HG02763 (cell line): ENCODE data around the gene DTNBP1.
A peak's percentile ranks its signal among the peaks of the same experiment; 100 is the strongest.

ENCODE experiments used
- ATAC-seq: cut with Tn5 transposase; IDR thresholded peaks from one replicate; pipeline ENCODE4 v1.9.1; 2021; ENCODE audit warnings: mild to moderate bottlenecking, moderate library complexity; ENCODE audit not compliant: unreplicated experiment

The DTNBP1 gene

DNA sequence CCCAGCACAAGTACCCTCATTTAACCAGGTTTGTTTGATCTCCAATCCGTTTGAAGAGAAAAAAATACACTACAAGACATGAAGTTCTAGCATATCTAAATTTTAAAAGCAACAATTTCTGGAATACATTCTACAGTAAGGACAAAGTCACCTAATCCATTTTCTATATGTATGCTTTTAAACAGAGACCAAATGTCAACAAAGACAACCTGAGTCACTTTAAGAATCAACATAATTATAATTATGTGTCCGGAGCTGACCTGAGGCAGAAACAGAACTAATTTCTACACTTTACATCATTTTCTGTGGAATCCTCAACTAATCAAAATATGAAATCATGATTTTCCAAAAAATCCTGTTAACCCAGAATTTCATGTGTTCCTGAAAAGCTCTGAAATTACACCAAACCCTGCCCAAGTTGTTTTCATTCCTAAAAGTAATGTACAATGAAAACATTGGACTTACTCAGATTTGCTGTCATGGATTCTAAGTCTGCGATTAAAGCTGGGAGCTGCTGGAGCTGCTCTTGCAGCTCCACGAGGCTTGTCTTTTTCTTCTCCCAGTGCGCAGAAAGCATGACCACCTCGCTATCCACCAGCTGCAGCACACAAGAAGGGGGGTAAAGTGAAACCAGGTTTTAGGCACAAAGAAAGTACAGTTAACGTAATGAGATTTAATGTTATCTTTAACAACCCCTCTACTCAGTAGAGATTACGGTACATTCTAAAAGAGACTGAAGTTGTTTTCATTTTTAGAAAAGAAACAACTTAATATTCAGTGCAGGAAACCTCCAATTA, 35.8 kb downstream of the DTNBP1 start:
- ATAC-seq = no peak

DNA sequence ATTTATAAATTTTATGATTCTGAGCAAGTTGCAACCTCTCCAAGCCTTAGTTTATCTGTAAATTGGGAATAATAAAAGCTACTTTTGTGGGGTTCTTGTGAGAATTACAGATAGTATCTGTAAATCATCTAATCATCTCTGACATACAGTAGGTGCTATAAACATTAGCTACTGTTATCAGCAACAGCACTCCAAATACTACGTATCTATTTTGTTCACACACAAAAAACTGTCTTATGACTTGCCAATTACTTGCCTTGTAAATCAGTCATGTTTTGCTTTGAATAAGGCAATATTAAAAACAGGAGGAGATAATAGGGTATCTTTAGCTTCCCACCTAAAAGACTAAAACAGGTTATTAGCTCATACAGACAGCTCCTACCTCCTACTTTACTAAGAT, 36.7 kb downstream of the DTNBP1 start:
- ATAC-seq = no peak

DNA sequence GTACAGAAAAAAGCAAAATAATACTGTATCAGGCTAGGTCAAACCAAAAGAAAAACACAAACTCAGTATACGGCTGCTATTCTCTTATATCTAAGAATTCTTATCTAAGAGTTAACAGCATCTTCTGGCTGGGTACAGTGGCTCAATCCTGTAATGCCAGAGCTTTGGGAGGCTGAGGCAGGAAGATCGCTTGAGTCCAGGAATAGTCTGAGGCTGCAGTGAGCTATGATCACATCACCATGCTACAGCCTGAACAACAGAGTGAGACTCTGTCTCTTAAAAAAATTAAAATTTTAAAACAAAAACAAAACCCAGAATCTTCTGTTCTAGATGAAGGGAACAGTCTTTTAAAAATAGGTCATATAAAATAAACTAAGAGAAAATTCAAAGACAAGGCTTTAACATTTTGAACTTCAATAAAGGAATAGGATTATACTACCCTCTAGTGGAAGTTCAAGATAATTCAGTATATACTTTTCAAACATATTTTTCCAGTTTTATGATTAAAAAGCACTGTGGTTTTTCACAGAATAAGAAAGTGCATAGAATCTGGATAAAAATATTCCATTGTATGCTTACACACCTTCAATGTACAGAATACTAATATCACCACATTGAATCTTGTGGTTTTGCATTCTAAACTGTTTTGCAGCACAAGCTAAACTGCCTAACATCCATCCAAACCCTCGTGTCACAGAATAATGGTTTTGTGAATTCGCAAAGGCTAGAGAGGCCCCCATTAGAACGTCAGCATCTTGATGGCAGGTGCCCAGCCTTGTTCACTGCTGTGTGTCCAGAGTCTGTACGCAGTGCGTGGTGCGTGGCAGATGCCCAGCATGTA, 39.3 kb downstream of the DTNBP1 start:
- no peak for ATAC-seq

DNA sequence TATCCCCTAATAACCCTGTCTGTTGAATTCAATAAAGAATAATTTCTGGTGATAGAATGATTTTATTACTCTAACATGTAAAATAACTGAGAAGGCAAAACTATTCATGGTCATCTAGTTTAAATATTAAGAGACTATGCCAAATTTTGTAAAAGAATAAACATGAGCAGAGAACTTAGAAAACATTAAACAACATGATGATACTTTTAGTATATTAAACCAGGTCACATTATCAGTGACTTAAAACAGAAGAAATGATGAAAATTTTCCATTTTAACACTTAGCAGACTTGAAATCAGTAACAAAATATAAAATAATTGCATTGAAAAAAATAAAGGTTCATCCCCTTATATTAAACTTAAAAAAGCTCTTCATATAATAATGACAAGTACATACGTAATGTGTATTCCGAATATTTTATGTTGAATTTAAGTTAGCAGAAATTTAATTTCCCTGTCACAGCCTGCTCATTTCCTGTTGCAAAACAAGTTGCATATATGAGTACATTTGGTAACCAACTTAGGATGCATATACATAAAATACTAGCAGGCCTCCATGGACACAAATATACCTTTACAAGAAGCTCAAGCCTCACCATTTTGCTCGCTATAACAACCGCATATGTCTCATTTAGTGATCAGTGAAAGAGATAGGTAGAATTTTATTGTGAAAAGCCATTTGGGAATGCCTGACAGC, 40.6 kb downstream of the DTNBP1 start:
- ATAC-seq = no peak

DNA sequence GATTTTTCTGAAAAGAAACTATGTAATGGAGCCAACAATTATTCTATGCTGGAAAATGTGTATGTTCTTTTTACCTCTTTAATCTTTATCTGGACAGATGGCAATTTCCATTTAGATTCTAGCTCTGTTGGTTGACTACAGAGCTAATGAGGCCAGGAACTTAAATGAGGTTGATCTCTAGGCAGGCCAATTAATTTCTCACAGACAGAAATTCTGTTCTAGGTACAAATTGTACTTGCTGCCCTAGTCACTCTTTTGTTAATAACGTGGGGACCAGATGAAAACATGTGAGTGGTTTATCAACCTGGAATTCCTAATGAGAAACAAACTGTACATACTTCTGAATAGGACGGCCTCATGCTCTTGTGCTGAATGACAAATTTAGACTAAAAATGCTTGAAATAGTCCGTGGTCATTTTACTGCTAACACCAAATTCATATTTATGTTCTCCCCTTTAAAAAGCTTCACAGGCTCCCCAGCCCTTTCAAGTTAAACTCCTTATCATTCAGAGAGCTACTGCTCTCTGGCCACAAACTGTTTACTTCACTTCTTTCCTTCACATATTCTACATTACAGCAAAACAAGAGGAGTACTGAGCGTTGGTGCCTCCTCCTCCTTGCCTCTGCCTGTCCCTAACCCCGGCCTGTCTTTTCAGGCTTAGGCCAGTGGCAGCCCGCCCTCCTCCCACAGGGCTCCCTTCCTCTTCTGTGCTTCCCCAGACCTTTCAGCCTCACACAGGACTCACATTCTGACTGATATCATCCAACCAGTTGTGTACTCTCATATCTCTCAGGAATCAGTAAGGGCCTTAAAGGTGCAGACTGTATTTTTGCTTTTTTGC, 41.4 kb downstream of the DTNBP1 start:
- ATAC-seq = peak; percentile 85

DNA sequence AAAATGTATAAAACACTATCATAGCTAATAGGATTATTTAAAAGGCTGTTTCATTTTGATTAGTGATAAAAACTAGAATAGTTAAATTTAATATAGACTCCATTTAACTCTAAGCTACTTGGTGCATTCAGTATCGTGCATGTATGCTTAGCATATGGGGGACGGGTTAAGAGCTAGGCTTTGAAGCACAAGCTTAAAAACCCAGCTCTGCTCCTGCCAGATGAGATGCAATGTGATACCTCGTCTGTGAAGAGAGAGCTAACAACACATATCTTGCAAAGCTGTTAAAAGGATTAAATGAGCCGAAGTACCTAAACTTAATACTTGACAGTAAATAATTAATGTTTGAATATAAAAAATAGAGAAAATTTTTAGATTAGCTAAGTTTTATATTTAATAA, 42.2 kb downstream of the DTNBP1 start:
- ATAC-seq = no peak

DNA sequence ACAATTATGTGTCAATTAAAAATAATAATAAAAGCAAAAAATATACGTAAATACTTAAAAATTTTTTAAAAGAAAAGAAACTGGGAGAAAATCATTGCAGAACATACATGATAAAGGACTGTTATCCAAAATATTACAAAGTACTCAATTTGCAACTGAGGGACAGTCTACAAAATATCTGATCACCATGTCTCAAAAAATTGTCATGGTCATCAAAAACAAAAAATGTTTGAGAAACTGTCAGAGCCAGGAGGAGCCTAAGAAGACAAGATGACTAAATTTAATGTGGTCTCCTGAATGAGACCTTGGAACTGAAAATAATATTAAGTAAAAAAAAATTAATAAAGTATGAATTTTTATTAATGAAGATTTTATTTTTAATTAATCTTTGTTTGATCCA, 43.5 kb downstream of the DTNBP1 start:
- no peak for ATAC-seq

DNA sequence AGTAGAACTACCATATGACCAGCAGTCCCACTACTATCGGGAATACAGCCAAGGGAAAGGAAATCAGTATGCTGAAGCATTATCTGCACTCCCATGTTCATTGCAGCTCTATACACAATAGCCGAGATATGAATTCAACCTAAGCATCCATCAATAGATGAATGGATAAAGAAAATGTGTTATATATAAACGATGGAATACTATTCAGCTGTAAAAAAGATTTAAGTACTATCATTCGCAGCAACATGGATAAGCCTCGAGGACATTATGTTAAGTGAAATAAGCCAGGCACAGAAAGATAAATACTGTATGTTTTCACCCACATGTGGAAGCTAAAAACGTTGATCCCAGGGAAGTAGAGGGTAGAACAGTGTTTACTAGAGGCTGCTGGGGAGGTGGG, 44.1 kb downstream of the DTNBP1 start:
- ATAC-seq = no peak

DNA sequence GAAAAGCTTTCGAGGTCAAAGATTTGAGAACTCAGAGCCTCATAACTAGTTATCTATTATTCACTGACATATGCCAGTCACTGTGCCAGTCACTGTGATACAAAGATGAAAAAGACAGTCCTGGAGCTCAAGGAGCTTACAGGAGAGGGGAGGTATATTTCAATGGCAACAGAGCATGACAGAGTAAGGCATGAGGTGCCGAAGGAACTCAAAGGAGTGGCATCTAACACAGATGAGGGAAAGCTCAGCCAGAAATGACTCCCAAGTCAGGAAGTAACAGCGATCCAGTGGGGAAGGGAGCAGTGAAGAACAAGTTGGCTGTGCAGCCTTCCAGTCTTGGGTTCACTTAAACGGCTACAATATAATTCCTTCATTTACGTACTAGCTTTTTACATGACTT, 46.6 kb downstream of the DTNBP1 start:
- ATAC-seq = no peak

DNA sequence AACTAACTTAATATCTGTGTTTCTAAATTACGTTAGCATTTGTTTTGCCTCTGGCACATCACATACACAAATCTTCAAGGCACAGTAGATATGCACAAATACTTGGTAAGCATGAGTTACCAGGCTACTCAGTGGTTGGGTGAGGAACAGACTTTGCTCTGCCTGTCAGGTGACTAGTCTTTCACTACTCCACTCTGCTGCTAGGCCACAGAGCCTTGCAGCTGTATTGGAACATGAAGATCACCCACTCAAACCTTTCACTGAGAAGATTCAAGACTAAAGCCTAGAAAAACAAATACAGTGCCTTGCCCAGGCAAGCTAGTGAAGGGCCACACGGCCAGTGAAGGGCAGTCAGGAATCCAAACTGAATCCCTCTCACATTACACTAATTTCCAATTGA, 47.0 kb downstream of the DTNBP1 start:
- ATAC-seq = no peak

DNA sequence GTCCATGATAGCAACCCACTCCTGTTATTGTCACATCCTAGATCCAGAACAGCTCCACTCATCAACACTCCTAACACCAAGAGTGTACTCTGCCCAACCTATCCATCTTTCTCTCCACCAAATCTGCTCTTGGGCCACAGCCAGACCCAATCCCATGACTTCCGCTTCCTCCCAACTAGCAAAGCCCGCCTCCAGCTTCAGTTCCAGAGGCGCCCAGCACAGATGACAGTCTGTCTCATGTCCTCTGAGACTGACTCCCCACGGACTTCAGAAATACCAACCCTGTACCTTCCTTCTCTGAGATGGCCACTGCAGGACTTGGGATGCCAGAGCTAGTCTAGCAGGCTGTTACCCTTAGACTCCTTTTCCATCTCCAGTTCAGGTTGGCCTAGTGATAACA, 48.6 kb downstream of the DTNBP1 start:
- ATAC-seq = no peak

DNA sequence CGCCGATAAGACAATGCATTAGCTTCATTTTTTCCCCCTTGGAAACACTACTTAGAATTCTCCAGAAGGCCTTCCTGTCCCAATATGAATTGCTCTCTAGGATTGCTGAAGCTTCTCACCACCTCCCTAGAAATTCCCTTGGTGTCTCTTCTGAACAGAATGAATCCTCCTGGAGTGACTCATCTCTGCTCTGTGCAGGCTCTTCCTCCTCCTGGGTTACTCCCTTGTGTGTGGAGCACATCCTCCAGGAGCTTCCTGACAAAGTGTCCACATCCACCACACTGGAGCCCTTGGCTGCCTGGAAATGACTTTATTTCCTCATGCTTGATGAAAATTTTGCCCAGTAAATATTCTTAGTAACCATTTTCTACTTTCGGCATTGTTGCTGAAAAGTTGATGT, 54.4 kb downstream of the DTNBP1 start:
- ATAC-seq = no peak

DNA sequence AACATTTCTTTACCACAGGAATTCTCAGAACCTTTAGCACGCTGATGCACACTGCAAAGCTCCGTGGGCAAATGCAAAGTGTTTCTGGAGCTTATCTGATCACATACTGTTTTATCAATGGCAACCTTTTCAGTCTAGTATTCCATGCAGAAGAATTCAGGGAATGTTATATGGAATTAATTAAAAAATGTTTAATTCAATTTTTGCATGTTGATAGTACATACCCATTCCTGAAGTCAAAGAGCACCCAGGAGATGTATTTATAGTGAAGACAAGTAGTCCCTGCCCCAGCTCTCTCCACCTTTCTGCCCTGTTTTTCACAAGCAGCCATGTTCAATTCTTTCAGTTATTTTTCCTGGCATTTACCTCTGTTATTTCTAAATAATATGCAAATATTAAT, 55.2 kb downstream of the DTNBP1 start:
- no peak for ATAC-seq

DNA sequence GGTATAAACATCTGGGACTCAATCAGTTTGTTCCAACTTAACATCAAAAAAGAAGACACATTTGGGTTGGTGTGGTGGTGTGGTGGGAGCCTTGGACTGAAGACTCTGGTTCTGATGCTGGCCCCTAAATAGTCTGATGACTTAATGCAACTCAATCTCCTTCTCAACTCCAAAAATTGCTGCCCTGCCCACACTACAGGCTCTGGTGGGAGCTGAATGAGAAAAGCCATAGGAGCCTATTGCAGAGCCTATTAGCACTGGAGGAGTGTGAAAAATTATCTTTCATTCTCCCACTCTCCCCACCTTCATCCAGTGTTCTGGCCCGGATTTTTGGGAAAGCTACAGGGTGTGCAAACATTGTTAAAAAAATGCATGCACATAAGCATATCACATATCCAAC, 56.5 kb downstream of the DTNBP1 start:
- no peak for ATAC-seq

DNA sequence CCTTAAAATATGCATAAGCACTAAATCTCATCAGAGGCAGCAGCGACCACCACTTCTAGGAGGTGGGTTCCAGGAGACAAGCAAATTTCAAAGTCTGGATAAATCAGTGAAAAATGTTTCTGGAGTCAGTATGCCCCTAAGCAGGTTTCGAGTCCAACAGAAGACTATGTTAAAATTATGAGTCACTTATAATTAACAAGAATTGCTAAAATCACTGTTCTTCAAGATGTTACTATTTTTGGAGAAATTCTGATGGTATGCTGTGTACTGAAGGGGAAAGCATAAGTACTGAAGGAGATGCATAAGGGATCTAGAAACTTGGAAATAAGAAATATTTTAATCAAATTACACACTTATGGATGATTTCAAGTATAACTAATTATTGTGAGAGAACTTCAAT, 58.0 kb downstream of the DTNBP1 start:
- ATAC-seq = no peak

DNA sequence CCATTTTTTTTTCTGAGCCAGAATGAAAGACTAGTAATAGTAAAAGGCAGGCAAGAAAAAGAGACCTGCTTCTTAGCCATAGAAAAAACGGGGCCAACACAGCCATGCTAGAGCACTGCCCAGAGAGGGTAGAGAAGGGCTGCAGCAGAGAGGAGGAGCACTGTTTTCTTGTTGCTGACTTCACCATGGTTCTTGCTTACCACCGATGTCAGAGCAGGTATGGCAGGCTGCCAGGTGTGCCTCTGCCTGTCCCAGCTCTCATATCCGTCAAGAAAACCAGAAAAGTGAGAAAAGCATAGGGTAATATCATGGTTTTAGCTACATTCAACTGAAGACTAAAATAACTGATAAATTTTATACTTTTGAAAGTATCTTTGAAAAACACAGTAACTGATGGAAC, 60.7 kb downstream of the DTNBP1 start:
- no peak for ATAC-seq

DNA sequence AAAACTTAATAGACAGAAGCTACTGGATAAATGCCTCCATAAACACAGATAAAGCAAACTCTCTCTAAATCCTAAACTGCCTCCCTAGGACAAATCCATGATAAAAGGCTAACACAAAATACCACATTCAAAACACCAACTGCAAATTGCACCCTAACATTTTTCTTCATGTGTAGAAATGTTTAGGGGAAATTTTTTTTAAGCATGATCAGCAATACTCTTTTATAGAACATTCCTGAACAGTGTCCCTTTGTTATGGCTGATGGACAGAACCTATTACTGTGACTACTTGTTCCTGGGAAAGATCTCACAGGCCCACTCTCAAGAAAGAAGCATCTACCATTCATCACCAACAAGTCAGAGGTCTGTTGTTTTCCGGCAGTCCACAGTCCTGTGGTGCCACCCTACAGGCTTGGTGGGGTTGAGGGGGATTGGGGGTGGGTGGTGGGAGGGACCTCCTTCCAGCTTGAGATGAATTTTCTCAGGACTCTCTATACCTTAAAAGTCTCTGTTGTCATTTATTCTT, 64.5 kb downstream of the DTNBP1 start:
- no peak for ATAC-seq

DNA sequence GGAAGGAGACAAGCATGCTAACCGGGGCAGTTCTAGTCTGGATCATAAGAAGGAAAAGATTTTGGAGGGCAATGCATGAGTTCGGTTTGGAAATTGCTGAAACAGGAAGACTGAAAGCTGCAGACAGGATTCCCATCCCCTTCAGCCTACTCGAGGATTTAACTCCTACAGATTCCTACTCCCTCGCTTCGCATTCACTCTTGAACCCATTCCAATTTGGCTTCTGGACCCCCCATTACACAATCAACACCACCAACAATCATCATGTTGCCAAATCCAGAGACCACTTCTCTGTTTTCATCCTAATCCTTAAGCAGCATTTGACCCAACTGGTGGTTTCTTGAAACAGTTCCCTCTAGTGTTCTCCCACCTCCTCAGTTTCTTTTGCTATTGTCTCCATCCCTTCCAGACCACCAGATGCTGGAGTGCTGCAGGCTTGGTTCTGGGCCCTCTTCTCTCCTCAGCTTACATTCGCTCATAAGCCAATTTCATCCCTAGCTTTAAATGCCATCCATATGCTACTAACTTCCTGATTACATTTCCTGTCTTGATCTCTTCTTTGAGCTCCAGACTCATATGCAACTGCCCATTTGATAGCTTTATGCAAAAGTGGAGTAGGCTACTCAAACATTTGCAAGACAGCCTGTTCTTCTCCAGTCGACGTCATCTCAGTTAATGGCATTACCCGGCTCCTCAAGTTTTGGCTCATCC, 66.5 kb downstream of the DTNBP1 start:
- no peak for ATAC-seq

DNA sequence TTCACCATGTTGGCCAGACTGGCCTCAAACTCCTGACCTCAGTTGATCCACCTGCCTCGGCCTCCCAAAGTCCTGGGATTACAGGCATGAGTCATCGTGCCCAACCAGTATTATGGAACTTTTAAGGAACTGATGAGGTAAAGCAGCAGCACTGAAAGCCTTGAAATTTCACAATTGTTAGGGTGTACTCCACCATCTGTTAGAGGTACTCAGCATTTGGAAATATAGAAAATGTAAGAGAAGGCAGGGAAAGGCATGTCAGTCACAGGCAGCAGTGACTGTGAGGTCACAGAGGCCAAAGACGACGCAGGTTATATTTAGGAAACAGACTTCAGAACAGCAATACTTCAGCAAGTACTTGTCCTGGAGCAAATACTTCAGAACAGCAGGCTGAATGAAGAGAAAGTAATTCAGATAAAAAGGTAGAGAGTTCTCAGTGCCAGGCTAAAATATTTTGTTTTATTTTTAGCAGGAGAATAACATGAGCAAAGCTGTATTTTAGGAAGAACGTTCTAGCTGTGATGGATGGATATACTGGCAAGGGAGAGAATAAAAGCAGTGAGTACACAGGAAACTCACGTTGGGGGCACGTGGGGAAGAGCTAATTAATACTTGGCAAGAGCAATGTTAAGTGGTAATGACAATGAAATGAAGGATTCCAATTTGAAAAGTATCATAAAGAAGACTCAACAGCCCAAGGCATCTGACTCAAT, 67.2 kb downstream of the DTNBP1 start:
- ATAC-seq = no peak
